Fibroblast of lung (primary cell): Measurements from ENCODE around the gene TGFBR3. TPM values are rescaled to one million over a fixed set of nuclear protein-coding genes. Genes with fewer than 3 reads are reported as not detected.

Experiments
- DNase-seq, 2 donors: peaks; one replicate each; pipeline versions ENCODE4 v3.0.0 to v3.0.0-alpha.2; 2010; ENCODE audit warnings: low read depth in 2 of 2
- H2AFZ ChIP-seq: 2 replicates; pipeline ENCODE4 v1.5.1; 2012; ENCODE audit warnings: low read length, control low read depth, inconsistent platforms
- H3K27ac ChIP-seq: 2 replicates; pipeline ENCODE4 v1.5.1; 2011; ENCODE audit warnings: low read length, control low read depth; ENCODE audit not compliant: insufficient read depth
- H3K27me3 ChIP-seq: 2 replicates; pipeline ENCODE4 v1.5.1; 2011; ENCODE audit warnings: mild to moderate bottlenecking, low read length; ENCODE audit not compliant: control insufficient read depth, insufficient read depth
- H3K36me3 ChIP-seq: 2 replicates; pipeline ENCODE4 v1.5.1; 2011; ENCODE audit warnings: low read length; ENCODE audit not compliant: control insufficient read depth, insufficient read depth
- H3K4me1 ChIP-seq: 2 replicates; pipeline ENCODE4 v1.5.1; 2011; ENCODE audit warnings: low read length; ENCODE audit not compliant: control insufficient read depth, insufficient read depth; ENCODE audit errors: extremely low read depth
- H3K4me2 ChIP-seq: 2 replicates; pipeline ENCODE4 v1.5.1; 2011; ENCODE audit warnings: low read length, control low read depth; ENCODE audit not compliant: insufficient read depth; ENCODE audit errors: extremely low read depth
- H3K4me3 ChIP-seq, 4 experiments: fragments of 200-600 bp in 1 of 4; sonication (generic) in 1 of 4; replicated peaks in 1 of 4; 2 replicates each; pipeline ENCODE4 v1.5.1; 2011 to 2016; ENCODE audit warnings: low read length in 4 of 4, low read depth in 3 of 4, mild to moderate bottlenecking in 3 of 4, control low read depth in 2 of 4, inconsistent platforms in 1 of 4, mixed read lengths in 1 of 4; ENCODE audit not compliant: insufficient read depth in 1 of 4; ENCODE audit errors: control extremely low read depth in 1 of 4
- H3K79me2 ChIP-seq: 2 replicates; pipeline ENCODE4 v1.5.1; 2012; ENCODE audit warnings: mild to moderate bottlenecking, low read length, inconsistent platforms; ENCODE audit not compliant: control insufficient read depth, insufficient read depth
- H3K9ac ChIP-seq: 2 replicates; pipeline ENCODE4 v1.5.1; 2011; ENCODE audit warnings: mild to moderate bottlenecking, low read length, control low read depth; ENCODE audit not compliant: insufficient read depth
- H3K9me3 ChIP-seq: 2 replicates; pipeline ENCODE4 v1.5.1; 2012; ENCODE audit warnings: low read depth, low read length; ENCODE audit not compliant: control insufficient read depth, insufficient read depth
- H4K20me1 ChIP-seq: 2 replicates; pipeline ENCODE4 v1.5.1; 2011; ENCODE audit warnings: low read length; ENCODE audit not compliant: control insufficient read depth, insufficient read depth; ENCODE audit errors: extremely low read depth
- CTCF ChIP-seq, 2 donors: IDR thresholded peaks in 1 of 2; conservative IDR thresholded peaks in 1 of 2; 1 replicate in 1 of 2; 2 replicates in 1 of 2; pipeline ENCODE4 v1.5.1; 2011 to 2012; ENCODE audit warnings: low read length in 2 of 2, control low read depth in 1 of 2, inconsistent platforms in 1 of 2, low read depth in 1 of 2, mild to moderate bottlenecking in 1 of 2
- EZH2 ChIP-seq: IDR thresholded peaks from 2 replicates; pipeline ENCODE4 v1.5.1; 2012; ENCODE audit warnings: low read length, control low read depth, mild to moderate bottlenecking; ENCODE audit errors: missing control alignments
- polyA plus RNA-seq, 2 donors: library from polyadenylated mRNA; depleted of rRNA in 1 of 2; stranded (reverse) in 1 of 2; unstranded in 1 of 2; fragments of >200 nt; gene quantifications; 2 replicates each; pipeline ENCODE4 v1.2.1, GENCODE V29; 2011 to 2012; ENCODE audit warnings: missing spikeins in 1 of 2
- total RNA-seq: library from RNA; depleted of rRNA; stranded (reverse); fragments of >200 nt; gene quantifications from 2 replicates; pipeline ENCODE4 v1.2.1, GENCODE V29; 2014

TGFBR3 gene
- total and polyA plus RNA-seq, 2 donors (not counting 1 experiment from before 2014, with no cell fraction given), result 68.3 to 98.1 TPM

GRCh38 chr1:91862120-91862519 lies 23.8 kb downstream of the TGFBR3 start:
- no peak overlapping the region for H3K27ac ChIP-seq
- H4K20me1 ChIP-seq, result no peaks in the 10 kb centered on the region
- peaks cover 31% of the 10 kb centered on the region for H3K79me2 ChIP-seq
- H3K9me3 ChIP-seq, result no peaks in the 10 kb centered on the region
- no peak overlapping the region for H3K4me3 ChIP-seq
- H2AFZ ChIP-seq, result no peak overlapping the region
- no peaks in the 10 kb centered on the region for H3K36me3 ChIP-seq
- no peak overlapping the region for H3K9ac ChIP-seq
- H3K4me2 ChIP-seq, result no peak overlapping the region
- DNase-seq, result no peak
- H3K27me3 ChIP-seq, result no peaks in the 10 kb centered on the region
- TF ChIP-seq EZH2, result no peak
- no peak for TF ChIP-seq CTCF (conservative IDR thresholded peaks at IDR 0.05 in 1 of 2, IDR thresholded peaks at IDR 0.05 in 1 of 2; ENCODE audit: low read depth in 1 of 2, low read length in 2 of 2)
- H3K4me1 ChIP-seq, result peaks cover 4% of the 10 kb centered on the region

- no peak for DNase-seq
- Histone ChIP-seq H3K4me1 (no peaks in the 10 kb centered on the region), H2AFZ (no peak overlapping the region), H3K4me3 (no peak overlapping the region), H4K20me1 (no peaks in the 10 kb centered on the region), H3K4me2 (no peak overlapping the region), H3K36me3 (no peaks in the 10 kb centered on the region), H3K27me3 (no peaks in the 10 kb centered on the region), H3K27ac (no peak overlapping the region), H3K79me2 (peaks cover 13% of the 10 kb centered on the region), H3K9me3 (no peaks in the 10 kb centered on the region), H3K9ac (no peak overlapping the region)
- TF ChIP-seq EZH2, result no peak
- no peak for TF ChIP-seq CTCF (conservative IDR thresholded peaks at IDR 0.05 in 1 of 2, IDR thresholded peaks at IDR 0.05 in 1 of 2; ENCODE audit: low read depth in 1 of 2, low read length in 2 of 2)
These were observed 28.3 kb downstream of the TGFBR3 start for GRCh38 chr1:91857557-91858239.

- Histone ChIP-seq H3K27ac (no peak overlapping the region), H3K4me2 (no peak overlapping the region), H3K27me3 (no peaks in the 10 kb centered on the region), H3K9ac (no peak overlapping the region), H4K20me1 (no peaks in the 10 kb centered on the region), H3K79me2 (peaks cover 10% of the 10 kb centered on the region), H3K9me3 (no peaks in the 10 kb centered on the region), H3K36me3 (no peaks in the 10 kb centered on the region), H3K4me3 (no peak overlapping the region), H3K4me1 (peaks cover 2% of the 10 kb centered on the region), H2AFZ (no peak overlapping the region)
- TF ChIP-seq CTCF (conservative IDR thresholded peaks at IDR 0.05 in 1 of 2, IDR thresholded peaks at IDR 0.05 in 1 of 2; ENCODE audit: low read depth in 1 of 2, low read length in 2 of 2) (no peak), EZH2 (no peak)
- DNase-seq, result peak in 1 of 2 donors; percentile 53
These were observed 29.0 kb downstream of the TGFBR3 start for GRCh38 chr1:91856996-91857395.
